ENCODE results near the gene SYNGR1. TPM values are rescaled to one million over a fixed set of nuclear protein-coding genes. Genes with fewer than 3 reads are reported as not detected.

The SYNGR1 gene
- total RNA-seq (2014; rRNA removed; shearing (Covaris generic)) (12.3 and 30.9 TPM in 2 replicates), polyA plus RNA-seq (2016; fragmentation: Nextera tagmentation; extraction: Ambion mirVana) (37.0 and 37.7 TPM in 2 replicates)
- long read RNA-seq, transcript SYNGR1-202 (4 exons, 1,361 nt): major isoform, 23 of 26 reads
- long read RNA-seq, partial matches to known transcripts: 0 of 26 reads
- long read RNA-seq, other reads (novel, unspliced or antisense): 3 of 26 reads

GRCh38 chr22:39349967-39350726 is at the start of gene SYNGR1:
Gene SYNGR1 (plus strand): TSS chr22:39349991. CDS start chr22:39350011, 20 bp downstream.
- peak; percentile 44 for DNase-seq (ENCODE audit: low spot score)

GRCh38 chr22:39300186-39300830 is 49.5 kb upstream of the SYNGR1 start:
- Histone ChIP-seq H3K36me3 (ENCODE audit: insufficient read depth) (no peaks in the 10 kb centered on the region), H3K4me1 (ENCODE audit: insufficient read depth) (peaks cover 18% of the 10 kb centered on the region; the same call in 1 of the 2 replicates), H3K4me3 (no peak overlapping the region), H3K4me2 (peak overlapping the region; percentile 58; the same call in 1 of the 2 replicates), H2AFZ (peak overlapping the region; percentile 87), H3F3A (replicated peaks; ENCODE audit: low read depth) (0 out of 2 replicates have a peak, but pooled peaks cover 6% of the 10 kb centered on the region), H3K27ac (ENCODE audit: low read depth) (0 out of 2 replicates have a peak overlapping the region, but pooled peaks have one; percentile 48), H3K27me3 (ENCODE audit: insufficient read depth) (no peaks in the 10 kb centered on the region), H3K9me2 (ENCODE audit: insufficient read depth) (no peaks in the 10 kb centered on the region), H3K79me2 (replicated peaks; ENCODE audit: insufficient read depth) (no peaks in the 10 kb centered on the region), H4K20me1 (replicated peaks; ENCODE audit: insufficient read depth) (no peaks in the 10 kb centered on the region)
- peaks cover 12% of the 10 kb centered on the region for H3K27me3 Mint-ChIP-seq (ENCODE audit: insufficient read depth, low read depth, poor library complexity)
- no peak for TF ChIP-seq ZNF114 (CRISPR knock-in tag; IDR thresholded peaks at IDR 0.05)
- TF ChIP-seq EZH2phosphoT487 (IDR thresholded peaks at IDR 0.05; ENCODE audit: unreplicated experiment): no peak
- no peak for TF ChIP-seq CTCF (conservative IDR thresholded peaks at IDR 0.05; ENCODE audit: low read depth in 2 of 2)
- TF ChIP-seq CREB1 (CRISPR knock-in tag; IDR thresholded peaks at IDR 0.05; ENCODE audit: low read depth): no peak
- no peak for TF ChIP-seq ZNF462 (CRISPR knock-in tag; IDR thresholded peaks at IDR 0.05)
- no peak for TF ChIP-seq POLR2AphosphoS5 (IDR thresholded peaks at IDR 0.05; ENCODE audit: low read depth)
- peaks cover 9% of the 10 kb centered on the region; the same call in 2 of the 3 replicates for H3K9me3 Mint-ChIP-seq
- H3K27ac Mint-ChIP-seq: 0 out of 2 replicates have a peak overlapping the region, but pooled peaks have one; percentile 53
- H3K36me3 Mint-ChIP-seq (ENCODE audit: low read depth): no peaks in the 10 kb centered on the region; the same call in 1 of the 3 replicates
- DNase-seq (ENCODE audit: low spot score) (peak; percentile 60), ATAC-seq (peak; percentile 44)
- no peak overlapping the region for H3K4me3 Mint-ChIP-seq
- H3K4me1 Mint-ChIP-seq: peaks cover 26% of the 10 kb centered on the region

More at GRCh38 chr22:39349967-39350726, at the start of gene SYNGR1:
- Histone ChIP-seq H4K20me1 (replicated peaks; ENCODE audit: insufficient read depth) (no peaks in the 10 kb centered on the region; the same call in 1 of the 2 replicates), H2AFZ (peak within 1 kb of the TSS; percentile 91), H3K36me3 (ENCODE audit: insufficient read depth) (no peaks in the 10 kb centered on the region), H3K4me3 (peak within 1 kb of the TSS; percentile 79), H3K4me1 (ENCODE audit: insufficient read depth) (peaks cover 17% of the 10 kb centered on the region), H3K4me2 (peak within 1 kb of the TSS; percentile 87), H3K27ac (ENCODE audit: low read depth) (no peak within 1 kb of the TSS), H3K79me2 (replicated peaks; ENCODE audit: insufficient read depth) (peaks cover 12% of the 10 kb centered on the region), H3K9me2 (ENCODE audit: insufficient read depth) (no peaks in the 10 kb centered on the region), H3K27me3 (ENCODE audit: insufficient read depth) (peaks cover 5% of the 10 kb centered on the region), H3F3A (replicated peaks; ENCODE audit: low read depth) (peaks cover 5% of the 10 kb centered on the region; the same call in 1 of the 2 replicates)
- ATAC-seq: peak; percentile 38
- H3K4me3 Mint-ChIP-seq: peak within 1 kb of the TSS; percentile 82
- H3K4me1 Mint-ChIP-seq: peaks cover 25% of the 10 kb centered on the region
- no peaks in the 10 kb centered on the region for H3K9me3 Mint-ChIP-seq
- TF ChIP-seq POLR2AphosphoS5 (IDR thresholded peaks at IDR 0.05; ENCODE audit: low read depth) (peak; percentile 52), JUNB (IDR thresholded peaks at IDR 0.05; ENCODE audit: unreplicated experiment) (no peak)
- no peak within 1 kb of the TSS for H3K27ac Mint-ChIP-seq
- peaks cover 12% of the 10 kb centered on the region for H3K27me3 Mint-ChIP-seq (ENCODE audit: insufficient read depth, low read depth, poor library complexity)
- H3K36me3 Mint-ChIP-seq (ENCODE audit: low read depth): no peaks in the 10 kb centered on the region
